GDM1 (cell line): ENCODE data around the gene CNNM1.

Source experiments
- DNase-seq: peaks from one replicate; lab custom pipeline; 2025; lab: John Stamatoyannopoulos, UW

CNNM1 gene

GRCh38 chr10:99329304-99329553, at the start of gene CNNM1:
TSS of gene CNNM1 (plus strand) at chr10:99329356. CDS start at chr10:99329388, 32 bp downstream.
- no peak for DNase-seq

DNA sequence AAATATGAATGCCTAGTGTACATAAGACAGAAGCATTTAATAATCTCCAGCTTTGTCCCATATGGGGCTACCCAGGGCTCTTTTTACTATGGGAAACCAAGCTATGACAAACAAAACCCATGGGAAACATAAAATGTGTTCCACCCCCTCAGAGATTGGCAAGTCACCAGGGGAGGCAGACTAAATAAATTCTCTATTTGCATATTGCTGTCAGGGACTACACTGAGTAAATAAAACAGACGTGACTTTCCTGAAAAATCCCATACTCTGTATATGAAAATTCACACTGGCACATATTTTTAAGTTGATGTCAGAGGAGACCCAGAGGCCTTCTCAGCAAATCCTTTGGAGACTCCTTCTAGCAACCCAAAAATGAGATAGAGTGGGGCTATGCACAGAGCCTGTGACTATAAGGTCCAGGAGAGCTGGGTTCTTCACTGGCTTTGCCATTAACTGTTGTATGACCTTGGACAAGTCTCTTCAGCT, 49.5 kb upstream of the CNNM1 start:
- no peak for DNase-seq

GRCh38 chr10:99280472-99280871, 48.7 kb upstream of the CNNM1 start:
- no peak for DNase-seq

- DNase-seq, result no peak
Measured at GRCh38 chr10:99285881-99286280, 43.3 kb upstream of the CNNM1 start.

- no peak for DNase-seq
Measured at GRCh38 chr10:99290306-99290705, 38.9 kb upstream of the CNNM1 start.

DNA sequence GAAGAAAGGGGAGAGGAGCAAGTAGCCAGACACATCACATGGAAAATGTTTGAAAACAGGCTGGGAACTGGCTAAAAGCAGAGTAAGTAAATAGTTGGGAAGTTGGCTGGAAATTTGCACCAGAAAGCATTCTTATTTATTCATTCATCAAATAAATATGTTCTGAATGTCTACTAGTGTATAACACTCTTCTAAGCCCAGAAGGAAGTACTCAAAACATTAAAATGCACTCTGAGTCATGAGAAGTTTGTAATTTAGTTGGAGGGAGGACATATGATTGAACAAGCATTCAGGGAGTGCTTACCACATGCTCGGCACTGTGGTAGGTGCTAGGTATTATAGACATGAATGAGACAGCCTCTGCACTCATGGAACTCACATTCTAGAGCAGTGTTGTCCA, 37.0 kb upstream of the CNNM1 start:
- no peak for DNase-seq

DNA sequence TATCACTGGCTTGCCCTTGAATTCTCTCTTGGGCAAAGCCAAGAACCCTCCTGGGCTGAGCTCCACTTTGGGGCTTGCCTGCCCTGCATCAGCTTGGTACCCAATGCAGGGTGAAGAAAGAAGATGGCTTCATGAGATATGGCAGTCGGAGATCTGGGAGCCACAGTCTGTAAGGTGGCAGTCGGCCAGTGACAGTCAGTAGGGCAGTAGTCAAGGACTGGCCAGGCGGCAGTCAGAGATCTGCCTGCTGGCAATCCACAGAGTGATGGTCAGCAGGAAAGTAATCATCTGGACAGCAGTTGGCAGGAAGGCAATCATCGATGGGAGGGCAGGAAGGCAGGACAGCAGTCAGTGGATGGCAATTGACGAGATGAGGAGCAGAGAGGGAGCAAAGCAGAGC, 32.6 kb upstream of the CNNM1 start:
- DNase-seq, result no peak

GRCh38 chr10:99297033-99297432, 32.1 kb upstream of the CNNM1 start:
- DNase-seq, result no peak

DNA sequence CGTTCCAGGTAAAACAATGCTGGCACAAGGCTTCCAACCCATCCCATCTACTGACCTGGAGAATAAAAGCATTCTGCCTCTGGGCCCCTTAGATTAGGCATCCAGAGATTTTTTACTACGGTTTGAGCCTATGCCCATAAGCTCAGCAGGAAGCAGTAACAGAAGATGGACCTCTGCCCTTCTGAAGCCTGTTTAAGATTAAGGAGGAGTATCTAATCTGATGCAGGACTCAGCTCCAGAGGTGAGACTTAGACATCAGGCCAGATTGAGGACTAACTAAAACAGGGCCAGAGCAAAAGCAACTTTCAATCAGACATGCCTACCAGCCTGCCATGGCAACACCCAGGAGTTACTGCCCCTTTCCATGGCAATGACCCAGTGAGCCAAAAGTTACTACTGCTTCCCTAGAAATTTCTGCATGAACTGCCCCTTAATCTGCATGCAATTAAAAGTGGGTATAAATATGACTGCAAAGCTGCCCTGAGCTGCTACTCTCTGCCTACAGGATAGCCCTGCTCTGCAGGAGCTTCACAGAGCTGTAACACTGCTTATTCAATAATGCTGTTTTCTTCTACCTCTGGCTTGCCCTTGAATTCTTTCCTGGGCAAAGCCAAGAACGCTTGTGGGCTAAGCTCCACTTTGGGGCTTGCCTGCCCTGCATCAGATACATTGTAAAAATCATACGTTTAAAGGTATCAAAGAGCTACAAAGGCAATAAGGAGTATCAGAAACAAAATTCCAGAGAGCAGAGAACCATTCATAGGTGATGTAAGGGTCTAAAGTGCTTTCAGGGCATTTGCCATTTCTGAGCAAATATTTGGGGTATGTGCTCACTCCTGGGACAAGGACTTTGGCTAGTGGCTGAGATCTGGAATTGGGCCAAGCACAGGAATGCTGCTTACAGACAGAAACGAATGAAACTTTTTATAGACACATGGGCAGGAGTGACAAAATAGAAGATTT, 25.0 kb upstream of the CNNM1 start:
- DNase-seq, result no peak

DNA sequence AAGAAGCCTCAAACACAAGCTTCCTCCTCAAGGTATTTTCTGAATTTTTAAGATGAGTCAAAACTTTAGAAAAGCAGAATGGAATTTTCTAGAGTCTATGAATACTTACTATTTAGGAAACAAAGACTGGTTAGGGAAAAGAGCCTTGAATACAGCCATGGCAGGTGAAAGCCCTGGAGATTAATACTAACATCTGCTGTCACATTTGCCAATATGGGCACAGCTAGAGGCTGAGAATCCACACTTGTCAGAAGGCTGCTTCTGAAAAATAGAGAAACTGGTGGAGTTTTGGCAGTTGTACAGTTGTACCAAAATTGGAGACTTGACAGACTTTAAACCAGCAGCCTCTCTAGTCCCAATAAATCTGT, 24.3 kb upstream of the CNNM1 start:
- DNase-seq, result no peak

DNA sequence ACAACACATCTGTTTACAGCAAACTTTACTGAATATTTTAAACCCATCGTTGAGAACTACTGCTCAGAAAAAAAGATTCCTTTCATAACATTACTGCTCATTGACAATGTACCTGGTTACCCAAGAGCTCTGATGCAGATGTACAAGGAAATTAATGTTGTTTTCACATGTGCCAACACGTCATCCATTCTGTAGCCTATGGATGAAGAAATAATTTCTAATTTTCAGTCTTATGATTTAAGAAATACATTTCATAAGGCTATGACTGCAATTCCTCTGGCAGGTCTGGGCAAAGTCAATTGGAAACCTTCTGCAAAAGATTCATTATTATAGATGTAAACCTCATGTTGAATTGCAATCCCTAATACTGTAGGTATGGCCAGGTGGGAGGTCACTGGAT, 16.7 kb upstream of the CNNM1 start:
- DNase-seq, result no peak

GRCh38 chr10:99315853-99316252, 13.3 kb upstream of the CNNM1 start:
- DNase-seq, result no peak

- DNase-seq, result no peak
Measured at GRCh38 chr10:99316374-99316773, 12.8 kb upstream of the CNNM1 start.

DNA sequence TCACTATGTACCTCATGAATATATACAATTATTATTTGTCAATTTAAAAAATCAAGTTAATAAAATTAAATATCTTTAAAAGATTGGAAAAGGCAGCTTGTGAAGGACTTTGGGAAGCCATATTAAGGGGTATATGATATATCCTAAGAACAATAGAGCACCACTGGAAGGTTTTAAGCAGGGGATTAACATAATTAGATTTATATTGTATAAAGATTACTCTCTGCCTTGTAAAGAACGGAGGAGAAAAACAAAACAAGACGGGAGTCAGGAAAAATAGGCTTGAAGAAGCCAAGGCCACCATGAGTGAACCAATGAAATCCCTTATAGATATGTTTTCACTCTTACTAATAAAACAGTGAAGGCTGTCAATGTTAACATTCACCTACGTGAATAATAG, 11.1 kb upstream of the CNNM1 start:
- no peak for DNase-seq

DNA sequence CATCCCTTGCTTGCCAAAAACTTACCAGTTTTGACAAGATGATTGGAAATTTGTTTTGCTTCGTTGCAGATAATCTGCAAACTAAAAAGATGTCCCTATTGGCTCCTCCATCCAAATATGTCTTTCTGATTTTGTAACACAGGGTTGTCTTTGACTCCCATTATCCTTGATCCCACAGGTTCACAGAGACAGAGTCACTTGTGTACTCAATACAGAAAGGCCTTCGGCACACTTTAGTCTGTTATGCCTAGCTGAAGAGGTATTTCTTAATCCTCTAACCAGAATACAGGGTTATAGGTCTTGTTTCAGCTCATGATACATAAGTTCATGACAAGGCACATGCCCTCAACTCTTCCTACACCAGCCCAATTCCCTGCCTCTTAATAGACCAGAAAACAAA, 10.7 kb upstream of the CNNM1 start:
- no peak for DNase-seq

DNA sequence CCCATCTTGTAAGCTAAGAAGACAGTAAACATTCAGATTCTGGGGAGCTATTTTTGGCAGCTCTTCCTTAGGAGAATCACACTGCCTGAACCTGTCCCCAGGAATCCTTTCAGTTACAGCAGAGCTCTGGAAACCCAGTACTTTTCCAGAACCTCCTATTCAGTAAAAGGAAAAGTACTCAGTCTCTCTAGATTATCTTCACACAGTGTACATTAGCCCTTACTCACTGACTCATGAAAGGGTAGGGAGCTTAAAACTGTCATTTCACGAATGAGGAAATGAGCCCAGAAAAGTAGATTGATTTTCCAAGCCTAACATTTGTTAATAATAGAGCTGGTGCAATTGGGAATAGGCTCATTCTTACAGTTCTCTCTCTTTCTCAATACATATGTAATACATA, 3.9 kb upstream of the CNNM1 start:
- DNase-seq, result no peak

DNA sequence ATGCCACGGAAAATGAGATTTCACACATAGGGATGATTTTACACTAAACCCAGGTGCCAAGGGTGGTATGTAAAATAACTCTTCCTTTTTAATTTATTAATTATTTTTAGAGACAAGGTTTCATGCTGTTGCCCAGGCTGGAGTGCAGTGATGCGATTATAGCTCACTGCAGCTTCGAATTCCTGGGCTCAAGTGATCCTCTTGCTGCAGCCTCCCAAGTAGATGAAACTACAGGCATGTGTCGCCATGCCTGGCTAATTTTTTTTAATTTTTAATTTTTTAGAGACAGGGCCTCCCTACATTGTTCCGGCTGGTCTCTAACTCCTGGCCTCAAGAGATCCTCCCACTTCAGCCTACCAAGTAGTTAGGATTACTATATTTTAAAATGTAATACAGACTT, 2.3 kb upstream of the CNNM1 start:
- DNase-seq, result no peak

DNA sequence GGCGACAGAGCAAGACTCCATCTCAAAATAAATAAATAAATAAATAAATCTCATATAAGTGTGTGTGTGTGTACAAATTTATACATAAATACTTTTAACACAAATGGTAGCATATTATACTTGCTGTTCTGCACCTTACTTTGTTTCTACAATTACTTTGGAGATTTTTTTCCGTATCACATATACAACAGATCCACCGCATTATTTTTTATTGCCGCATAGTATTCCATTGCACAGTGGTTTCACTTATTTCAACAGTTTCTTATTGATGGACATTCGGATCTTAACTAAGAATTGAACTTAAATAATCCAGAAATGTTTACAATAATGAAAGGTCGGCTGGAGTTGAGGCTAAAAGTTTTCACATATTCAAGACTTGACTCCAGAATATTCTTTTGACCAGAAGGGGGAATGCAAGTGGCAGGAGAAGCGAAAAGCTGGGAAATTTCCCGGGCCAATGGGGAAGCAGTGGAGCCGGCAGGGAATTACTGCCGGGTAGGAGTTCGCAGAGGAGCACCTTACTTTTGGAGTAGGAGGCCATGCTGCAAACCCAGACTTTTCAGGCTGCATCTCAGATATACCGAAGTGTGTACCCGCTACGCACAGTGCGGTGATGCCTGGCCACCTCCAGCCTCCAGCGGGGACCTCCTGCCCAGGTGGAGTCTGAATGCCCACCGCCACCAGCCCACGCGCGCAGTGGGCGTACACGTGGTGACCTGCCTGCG, 415 bp upstream of the CNNM1 start:
- no peak for DNase-seq

DNA sequence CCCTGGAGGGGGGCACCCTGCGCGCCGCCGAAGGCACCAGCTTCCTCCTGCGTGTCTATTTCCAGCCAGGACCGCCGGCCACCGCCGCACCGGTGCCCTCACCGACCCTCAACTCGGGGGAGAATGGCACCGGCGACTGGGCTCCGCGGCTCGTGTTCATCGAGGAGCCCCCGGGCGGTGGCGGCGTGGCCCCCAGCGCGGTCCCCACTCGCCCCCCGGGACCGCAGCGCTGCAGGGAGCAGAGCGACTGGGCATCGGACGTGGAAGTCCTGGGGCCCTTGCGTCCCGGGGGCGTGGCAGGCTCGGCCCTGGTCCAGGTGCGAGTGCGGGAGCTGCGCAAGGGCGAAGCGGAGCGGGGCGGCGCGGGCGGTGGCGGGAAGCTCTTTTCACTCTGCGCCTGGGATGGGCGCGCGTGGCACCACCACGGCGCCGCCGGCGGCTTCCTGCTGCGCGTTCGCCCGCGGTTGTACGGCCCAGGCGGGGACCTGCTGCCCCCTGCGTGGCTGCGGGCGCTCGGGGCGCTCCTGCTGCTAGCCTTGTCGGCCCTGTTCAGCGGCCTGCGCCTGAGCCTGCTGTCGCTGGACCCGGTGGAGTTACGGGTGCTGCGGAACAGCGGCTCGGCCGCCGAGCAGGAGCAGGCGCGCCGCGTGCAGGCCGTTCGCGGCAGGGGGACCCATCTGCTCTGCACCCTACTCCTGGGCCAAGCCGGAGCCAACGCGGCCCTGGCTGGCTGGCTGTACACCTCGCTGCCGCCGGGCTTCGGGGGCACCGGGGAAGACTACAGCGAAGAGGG, 594 bp downstream of the CNNM1 start:
- DNase-seq, result no peak

GRCh38 chr10:99330347-99330924, 1.3 kb downstream of the CNNM1 start:
- no peak for DNase-seq

GRCh38 chr10:99331207-99331803, 2.1 kb downstream of the CNNM1 start:
- no peak for DNase-seq

DNA sequence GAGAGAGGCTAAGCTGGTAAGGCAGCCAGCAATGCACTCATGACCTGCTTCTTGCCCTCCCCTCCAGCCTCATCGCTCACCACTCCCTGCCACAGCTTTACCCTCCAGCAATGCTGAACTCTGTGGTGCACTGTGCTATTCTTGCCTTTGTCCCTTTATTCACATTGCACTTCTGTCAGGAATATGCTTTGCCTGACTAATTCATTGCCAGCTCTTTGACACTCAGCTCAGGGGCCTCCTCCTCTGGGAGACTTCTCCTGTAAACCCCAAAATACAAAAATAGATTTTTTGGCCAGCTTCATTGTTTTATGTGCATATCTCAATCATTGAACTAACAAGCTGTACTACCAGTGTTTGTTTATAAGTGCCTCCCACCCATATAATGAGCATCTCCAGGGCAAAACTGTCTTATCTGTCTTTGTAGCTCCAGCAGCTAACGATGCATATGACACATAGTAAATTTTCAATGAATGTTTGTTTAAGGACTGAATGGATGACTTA, 8.2 kb downstream of the CNNM1 start:
- DNase-seq, result no peak
